Endothelial cell of umbilical vein (primary cell): Measurements from ENCODE around the gene ZHX3.

Source experiments
- CTCF ChIP-seq, 2 donors: IDR thresholded peaks; 1 replicate in 1 of 2; 2 replicates in 1 of 2; pipeline ENCODE4 v1.5.1; 2011; ENCODE audit warnings: low read length in 2 of 2, mild to moderate bottlenecking in 2 of 2, moderate library complexity in 2 of 2, control low read depth in 1 of 2, inconsistent platforms in 1 of 2, low read depth in 1 of 2; ENCODE audit not compliant: insufficient read depth in 1 of 2; ENCODE audit errors: extremely low read depth in 1 of 2
- EZH2 ChIP-seq: IDR thresholded peaks from 2 replicates; pipeline ENCODE4 v1.6.1; 2012; ENCODE audit warnings: borderline replicate concordance, low read depth, mild to moderate bottlenecking, moderate library complexity, low read length, inconsistent platforms; ENCODE audit not compliant: severe bottlenecking
- FOS ChIP-seq: IDR thresholded peaks from 2 replicates; pipeline ENCODE4 v1.6.1; 2011; ENCODE audit warnings: mild to moderate bottlenecking, low read length, moderate library complexity, borderline replicate concordance; ENCODE audit not compliant: insufficient read depth
- MAX ChIP-seq: IDR thresholded peaks from 2 replicates; pipeline ENCODE4 v1.6.1; 2011; ENCODE audit not compliant: insufficient read depth, insufficient read length
- MYC ChIP-seq: IDR thresholded peaks from one replicate; pipeline ENCODE4 v1.6.1; 2011; ENCODE audit warnings: mild to moderate bottlenecking, low read depth, low read length
- POLR2A ChIP-seq: IDR thresholded peaks from 2 replicates; pipeline ENCODE4 v1.6.1; 2012; ENCODE audit warnings: low read depth, mild to moderate bottlenecking, control low read depth, low read length
- POLR2AphosphoS5 ChIP-seq: IDR thresholded peaks from 2 replicates; pipeline ENCODE4 v1.6.1; 2012; ENCODE audit warnings: low read depth, mild to moderate bottlenecking, control low read depth, low read length, moderate library complexity; ENCODE audit not compliant: insufficient read depth

- TF ChIP-seq CTCF (IDR thresholded peaks at IDR 0.05; ENCODE audit: extremely low read depth in 1 of 2, insufficient read depth in 1 of 2, low read depth in 1 of 2, low read length in 2 of 2) (no peak), POLR2AphosphoS5 (no peak), MAX (no peak), POLR2A (no peak), MYC (no peak), EZH2 (no peak), FOS (no peak)
Observed at GRCh38 chr20:41176711-41177552, 140.6 kb downstream of the ZHX3 start.
